NCI-H187 (cell line): ENCODE results near the gene KDM2B.
"Not testable (repeated sequence)": the region's sequence is repeated elsewhere in the genome, so short reads cannot be mapped to it uniquely, and the experiment has no call there.

Source experiments
- DNase-seq, 2 experiments: peaks; one replicate each; lab custom pipeline; 2025; lab: John Stamatoyannopoulos, UW

KDM2B gene

DNA sequence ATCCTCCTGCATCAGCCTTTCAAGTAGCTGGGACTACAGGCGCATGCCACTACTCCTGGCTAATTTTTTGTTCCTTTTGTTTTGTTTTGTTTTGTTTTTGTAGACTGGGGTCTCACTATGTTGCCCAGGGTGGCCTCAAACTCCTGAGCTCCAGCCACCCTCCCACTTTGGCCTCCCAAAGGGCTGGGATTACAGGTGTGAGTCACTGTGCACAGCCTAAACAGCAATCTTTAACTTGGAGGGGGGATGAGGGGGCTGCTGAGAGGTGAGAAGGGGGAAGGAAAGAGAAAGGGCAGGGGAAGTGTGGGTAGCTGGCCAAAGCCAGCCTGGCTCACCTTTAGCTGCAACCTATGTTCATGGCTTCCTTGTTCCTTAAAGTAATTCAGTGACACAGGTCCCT, 77.4 kb downstream of the KDM2B start:
- DNase-seq: no peak

DNA sequence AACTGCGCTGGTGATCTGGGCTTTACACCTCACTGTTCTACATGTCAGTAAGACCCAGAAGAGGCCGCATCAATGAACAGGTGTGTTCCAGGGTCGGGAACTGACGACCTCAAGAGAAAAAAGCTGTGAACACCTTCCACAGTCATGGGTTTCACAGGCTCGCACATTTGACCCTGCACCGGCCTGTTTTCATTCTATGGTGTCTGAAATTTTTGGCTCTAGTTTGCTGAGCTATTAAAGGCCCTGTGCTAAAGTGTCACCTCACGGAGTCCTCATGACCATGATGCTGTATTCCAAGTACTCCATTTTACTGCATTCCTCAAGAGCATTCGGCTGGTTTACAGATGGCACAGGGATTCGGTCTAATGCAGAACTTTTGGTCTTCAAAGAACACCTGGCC, 78.9 kb downstream of the KDM2B start:
- no peak for DNase-seq

DNA sequence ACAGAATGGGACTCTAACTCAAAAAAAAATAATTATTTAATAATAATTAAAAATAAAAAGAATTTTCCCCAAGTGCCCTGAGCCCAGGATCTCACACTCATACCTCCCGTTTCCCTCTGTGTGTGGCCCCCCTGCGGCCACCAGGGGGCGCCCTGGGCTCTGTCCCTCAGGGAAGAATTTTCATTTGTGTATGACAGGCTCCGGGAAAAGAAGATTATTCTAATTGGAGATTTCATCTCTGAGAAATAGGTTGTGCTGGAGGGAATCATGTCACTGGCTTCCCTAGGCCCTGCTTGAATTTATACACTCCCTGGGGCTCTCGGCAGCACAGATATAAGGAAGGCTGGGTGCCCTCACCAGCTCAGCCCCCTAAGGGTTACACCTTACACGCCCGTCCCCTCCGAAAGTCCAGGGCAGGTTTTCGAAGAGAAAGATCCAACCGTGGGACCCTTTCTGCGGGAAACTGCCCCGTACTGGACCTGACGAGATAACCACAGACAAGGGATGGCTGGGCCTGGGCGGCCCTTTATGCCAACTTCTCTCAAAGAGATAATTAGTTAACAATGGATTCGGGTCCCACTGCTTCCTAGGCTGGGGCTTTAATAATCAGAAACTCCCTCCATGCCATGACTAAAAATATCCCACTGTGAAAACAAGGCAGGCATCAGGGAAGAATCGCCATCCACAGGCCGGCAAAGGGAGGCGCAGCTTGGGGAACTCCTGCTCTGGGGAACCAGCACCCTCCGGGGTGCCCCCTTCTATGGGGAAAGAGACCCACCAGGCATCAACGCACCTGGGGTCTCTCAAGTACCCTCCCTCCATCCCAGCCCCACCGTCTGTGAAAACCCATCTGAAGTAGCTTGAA, 80.7 kb downstream of the KDM2B start:
- peak; percentile 53 to 63 for DNase-seq

DNA sequence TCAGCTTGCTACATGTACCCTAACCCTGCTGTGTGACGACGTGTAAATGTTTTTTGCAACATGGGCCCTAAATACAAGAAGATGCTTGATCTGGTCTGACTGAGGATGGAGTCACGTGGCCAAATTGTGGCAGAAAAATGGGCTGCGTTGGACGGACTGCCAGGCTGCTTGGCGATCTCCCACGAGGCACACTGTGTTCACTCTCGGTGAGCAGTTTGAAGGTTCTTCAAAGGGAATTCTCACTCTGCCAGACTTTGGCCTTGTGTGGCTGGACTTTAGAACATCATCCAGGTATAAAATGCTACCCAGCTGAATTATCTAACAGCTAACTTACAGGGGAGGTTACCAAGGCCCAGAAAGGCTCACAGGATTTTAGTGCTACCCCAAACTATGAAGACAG, 85.1 kb downstream of the KDM2B start:
- no peak for DNase-seq

DNA sequence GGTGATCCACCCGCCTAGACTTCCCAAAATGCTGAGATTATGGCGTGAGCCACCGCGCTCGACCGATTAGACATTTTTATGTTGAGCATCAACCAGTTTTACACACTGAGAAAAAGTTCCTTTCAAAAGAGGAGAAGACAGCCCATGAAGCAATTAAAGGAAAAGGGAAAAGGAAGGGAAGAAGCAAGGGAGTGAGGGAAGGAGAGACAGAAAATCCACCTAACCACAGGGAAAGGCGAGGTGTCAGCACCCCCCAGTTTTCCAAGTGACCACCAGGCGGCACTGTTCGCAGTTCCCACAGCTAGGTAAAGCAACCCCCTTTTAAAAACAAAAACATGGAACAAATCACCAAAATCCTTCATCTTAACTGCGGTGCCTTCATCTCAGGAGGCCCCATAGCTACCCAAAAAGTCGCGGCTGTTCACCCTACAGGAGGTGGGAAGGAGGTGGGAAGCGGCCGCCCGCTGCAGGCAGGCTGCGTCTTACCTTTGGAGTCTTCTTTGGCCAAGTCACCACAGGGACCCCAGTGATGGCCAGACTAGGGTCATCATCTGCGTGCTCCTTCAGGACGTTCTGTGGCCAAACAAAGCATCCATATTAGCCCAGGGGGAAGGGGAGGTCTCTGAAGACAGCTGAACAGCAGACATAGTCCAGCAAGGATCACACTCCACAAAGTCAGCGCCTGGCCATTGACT, 86.6 kb downstream of the KDM2B start:
- DNase-seq: no peak

DNA sequence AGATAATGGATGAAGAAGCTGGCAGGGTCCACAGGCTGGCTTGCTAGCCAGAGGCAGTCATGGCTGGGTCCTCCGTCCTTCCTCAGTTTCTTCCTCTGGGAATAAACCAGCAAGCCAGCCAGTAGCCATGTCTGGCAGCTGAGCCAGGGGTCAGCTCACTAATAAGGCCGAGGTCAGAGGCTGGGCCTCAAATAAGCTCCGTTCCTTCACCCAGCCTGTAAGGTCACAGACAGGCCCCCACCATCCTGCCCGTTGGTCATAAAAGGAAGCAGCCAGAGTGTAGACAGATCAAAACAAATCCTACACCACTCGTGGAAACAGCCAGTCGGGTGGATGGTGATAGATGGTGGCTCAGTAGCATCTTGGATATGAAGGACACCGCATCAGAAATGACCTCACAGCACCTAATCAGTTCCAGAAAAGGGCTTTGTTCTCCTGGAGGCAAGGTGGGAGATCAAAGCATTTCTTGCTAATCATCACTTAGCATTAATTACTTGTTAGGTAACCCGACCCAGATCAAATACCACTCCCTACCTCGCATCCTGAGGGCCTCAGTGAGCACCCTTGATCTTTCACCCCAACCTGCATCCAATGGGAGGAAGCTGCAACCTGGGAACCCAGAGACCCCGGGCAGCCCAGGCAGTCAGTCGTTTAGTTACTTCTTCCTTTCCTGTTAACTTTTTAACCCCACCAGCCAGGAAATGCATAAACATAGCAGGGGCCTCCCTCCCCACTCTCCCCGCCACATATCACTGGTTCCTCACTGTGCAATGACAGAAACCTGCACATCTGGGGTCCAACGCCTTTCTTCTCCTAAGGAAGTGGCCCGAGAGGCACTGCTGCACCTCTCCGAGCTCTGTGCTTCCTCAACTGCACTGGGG, 90.2 kb downstream of the KDM2B start:
- no peak for DNase-seq

DNA sequence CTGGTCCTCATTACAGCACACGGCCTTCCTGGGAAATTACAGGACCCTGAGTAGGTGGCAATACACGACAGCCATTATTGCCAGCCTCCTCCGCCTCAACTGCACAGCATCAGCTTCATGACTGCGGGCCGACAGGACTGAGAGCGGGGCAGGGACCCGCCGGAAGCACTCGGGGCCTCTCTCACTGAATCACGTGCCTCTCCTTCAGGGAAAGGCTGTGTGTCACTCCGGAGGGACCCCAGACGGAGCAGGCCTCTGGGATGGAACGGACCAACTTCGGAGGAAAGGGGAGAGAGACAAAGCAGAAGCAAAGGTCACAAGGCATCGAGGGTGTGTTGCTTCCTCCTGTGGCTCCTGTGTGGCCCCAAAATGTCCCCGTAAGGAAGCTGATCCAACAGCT, 90.9 kb downstream of the KDM2B start:
- DNase-seq: no peak

DNA sequence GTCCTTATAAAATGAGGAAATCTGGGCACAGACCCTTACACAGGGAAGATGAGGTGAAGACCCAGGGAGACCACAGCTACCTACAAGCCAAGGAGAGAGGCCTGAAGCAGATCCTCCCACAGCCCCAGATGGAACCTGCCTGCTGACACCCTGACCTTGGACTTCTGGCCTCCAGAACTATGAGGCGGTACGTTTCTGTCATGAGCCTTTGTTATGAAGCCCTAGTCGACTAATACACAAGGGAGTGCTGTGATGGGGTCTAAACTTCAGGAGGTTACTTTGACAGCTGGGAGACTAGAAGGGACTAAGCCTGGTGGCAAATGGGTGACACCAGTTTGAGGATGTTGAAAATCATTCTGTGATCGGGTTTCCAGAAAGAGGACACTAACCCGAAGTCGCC, 95.9 kb downstream of the KDM2B start:
- DNase-seq: no peak

DNA sequence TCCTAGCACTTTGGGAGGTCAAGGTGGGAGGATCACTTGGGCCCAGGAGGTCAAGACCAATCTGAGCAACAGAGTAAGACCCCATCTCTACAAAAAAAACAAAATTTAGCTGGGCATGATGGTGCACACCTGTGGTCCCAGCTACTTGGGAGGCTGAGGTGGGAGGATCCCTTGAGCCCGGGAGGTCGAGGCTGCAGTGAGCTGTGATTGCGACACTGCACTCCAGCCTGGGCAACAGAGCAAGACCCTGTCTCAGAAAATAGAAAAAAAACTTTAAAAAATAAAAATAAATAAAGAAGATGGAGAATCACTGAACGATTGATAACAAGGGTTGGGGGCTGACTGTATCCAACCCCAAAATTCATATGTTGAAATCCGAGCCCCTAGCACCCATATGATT, 96.3 kb downstream of the KDM2B start:
- DNase-seq: not testable (repeated sequence)

DNA sequence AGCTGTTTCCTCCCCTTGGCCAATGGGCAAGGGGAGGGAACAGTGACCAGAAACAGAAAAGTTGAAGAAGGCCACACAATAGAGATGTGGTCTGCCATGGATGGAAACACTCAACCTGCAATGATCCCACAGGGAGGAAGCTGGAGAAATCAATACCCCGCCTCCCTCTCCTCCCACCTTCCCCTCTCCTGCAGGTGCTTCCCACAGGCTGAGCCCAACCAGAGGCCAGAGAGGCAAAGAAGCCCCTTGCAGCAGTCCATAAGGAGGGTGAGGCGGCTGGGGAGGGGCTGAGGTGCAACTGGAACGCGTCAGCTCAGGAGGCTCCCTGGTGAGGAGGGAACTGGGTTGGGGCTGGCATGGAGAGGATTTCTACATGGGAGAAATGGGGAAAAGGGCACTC, 96.9 kb downstream of the KDM2B start:
- peak in 1 of 2 experiments; percentile 18 for DNase-seq

DNA sequence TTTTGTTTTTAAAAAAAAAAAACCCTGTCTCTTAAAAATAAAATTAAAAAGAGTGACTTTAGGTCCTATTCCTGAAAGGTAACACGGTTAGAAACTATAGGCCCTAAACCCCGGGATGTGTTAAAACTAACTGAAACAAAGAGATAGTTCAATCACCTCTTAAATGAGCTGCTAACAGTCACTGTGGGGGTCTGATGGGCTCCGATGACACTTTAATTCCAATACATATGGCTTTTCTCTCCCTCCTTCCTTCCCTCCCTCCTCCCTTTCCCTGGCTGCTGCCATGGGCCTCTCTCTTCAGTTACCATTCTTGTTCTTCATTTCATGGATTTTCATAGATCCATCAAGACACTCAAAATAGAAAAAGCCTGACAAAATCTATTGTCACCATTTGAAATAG, 104.3 kb downstream of the KDM2B start:
- DNase-seq: no peak

DNA sequence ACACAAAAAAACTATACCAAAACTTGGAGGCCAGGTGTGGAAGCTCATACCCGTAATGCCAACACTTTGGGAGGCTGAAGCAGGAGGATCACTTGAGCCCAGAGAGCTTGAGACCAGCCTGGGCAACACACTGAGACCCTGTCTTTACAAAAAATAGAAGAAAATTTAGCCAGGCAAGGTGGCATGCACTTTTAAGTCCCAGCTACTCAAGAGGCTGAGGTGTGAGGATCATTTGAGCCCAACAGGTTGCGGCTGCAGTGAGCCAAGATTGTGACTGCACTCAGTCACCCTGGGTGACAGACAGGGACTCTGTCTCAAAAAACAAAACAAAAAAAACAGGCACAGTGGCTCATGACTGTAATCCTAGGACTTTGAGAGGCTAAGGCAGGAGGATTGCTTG, 105.5 kb downstream of the KDM2B start:
- DNase-seq: no peak

DNA sequence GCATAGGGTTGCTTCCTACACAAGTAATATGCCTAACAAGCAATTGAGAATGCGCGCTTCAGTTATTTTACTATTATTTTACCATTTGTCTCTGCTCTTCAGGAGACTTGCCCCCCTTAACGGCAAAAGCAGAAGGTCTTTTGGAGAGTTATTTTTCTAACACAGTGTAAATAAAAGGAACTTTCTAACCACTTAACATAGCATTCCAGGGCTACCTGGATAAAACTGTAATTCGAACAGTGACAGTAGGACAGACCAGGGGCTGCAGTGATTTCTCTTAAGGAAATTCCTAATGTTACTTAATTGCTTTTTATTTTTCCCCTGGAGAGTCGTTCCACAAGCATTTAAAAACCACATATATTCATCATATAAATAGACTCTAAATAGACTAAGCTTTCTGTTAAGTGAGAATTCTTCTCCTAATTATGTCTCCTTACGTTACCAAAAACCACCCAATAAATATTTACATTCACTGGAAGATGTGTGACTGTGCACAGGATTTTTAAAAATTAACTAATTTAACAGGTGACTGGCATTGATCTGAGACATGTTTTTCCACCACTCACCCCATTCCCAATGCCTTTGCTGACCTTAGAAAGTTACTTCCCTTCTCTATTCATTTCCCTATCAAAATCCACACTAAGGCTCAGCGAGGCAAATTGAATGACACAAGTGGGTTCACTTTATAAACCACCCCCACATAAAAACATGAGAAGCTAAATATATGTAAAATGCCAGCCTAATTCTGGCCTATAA, 108.5 kb downstream of the KDM2B start:
- peak; percentile 30 to 34 for DNase-seq

DNA sequence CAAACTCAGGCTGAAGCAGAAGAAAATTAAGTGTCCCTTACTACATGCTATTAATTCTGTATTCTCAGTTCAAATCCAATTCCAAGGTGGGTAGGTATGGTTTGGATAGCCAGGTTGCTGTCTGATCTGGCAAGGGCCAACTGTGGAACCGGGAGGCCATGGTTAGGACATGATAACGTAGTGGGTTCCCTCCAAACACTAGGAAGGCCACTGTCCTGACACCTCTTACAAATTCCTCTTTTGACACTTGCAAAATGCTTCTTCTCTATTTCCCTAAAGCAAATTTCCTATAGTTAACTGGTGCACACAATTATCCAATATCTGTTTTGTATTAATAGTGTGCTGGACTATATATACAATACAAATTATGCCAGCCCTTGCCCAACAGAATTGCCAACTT, 110.1 kb downstream of the KDM2B start:
- DNase-seq: no peak

DNA sequence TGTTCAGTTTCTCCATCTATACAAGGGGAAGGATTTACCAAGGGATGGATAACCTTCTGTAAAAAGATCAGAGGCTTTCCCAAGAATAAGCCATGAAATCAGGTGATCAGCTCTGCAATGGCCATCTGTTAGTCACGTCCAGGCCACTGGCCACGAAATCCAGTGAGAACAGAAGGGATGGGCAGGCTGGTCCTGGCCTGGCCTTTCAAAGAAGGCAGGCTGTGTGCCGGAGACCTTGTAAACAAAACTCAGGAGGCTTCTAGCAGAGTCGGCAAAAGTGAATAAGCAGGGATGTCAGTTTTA, 112.4 kb downstream of the KDM2B start:
- DNase-seq: no peak

DNA sequence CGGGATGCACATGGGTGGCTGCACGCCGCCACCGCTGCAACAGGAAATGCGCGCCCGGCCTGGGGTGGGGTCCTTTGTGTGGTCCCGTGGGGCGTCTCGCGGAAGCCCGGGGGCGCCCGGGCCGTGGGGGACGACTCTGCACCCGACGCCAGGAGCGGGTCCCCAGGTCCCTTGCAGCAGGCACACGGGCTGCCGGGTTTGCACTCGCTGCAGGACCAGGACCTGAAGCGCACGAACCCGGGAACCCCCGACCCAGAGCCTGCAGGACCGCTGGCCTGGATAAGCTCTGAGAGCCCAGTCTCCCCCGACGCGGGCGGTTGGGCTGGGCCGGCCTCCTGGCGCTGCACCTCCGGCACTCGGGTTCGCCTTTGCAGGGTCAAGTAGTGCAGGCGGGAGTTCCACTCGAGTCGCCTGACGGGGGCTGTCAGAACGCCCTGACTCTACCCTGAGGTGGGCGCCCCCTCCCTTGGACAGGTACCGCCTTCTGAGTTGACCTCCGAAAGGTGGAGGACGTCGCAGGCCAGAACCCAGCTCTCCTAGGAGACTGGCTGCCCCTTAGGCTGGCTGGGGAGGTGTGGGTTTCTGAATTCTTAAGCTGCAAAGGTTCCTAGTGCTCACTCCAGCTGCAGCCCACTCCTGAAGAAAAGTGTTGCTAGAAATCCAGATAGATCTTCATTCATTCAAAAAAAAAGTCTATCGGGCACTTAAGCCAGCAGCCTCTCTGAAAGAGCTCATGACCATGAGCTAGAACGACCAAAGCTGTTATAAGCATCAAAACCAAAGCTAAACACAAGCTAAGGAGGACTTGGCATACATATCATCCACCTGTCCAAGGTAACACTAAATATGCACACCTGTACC, 113.0 kb downstream of the KDM2B start:
- DNase-seq: no peak

DNA sequence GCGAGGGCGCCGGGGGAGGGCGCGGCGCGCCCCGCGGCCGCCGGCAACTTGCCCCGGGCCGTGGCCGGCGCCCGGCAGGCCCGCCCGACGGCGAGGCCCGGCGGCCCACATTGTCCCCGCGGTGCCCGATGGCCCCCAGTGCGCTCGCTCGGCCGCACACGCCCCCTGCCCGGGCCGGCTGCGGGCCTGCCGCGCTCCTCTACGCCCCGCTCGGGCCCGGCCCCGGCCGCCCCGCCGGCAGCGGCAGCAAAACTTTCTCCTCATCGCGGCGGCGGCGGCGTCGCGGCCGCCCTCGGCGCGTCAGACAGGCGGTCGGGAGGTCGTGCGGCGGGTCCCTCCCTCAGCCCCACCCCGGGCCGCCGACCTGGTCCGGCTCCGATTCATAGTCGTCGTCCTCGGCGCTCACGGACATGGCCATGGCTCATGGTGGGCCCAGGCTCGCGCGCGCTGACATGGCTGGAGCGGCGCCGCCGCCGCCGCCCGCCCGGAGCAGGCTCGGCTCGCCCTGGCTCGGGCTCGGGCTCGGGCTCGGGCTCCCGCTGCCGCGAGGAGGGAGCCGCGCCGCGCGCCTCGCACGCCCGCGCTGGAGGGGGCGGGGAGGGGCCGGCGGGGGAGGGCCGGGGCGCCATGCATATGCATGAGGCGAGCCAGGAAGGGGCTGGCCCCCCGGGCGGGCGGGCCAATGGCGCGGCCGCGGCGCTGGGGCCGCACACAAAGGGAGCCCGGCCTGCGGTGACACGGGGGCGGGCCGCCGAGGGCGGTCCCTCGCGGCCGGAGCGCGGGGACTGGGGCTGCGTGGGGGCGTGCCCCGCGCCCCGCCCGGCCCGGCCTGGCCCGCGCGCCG, 113.8 kb downstream of the KDM2B start:
- DNase-seq: peak; percentile 72 to 95

DNA sequence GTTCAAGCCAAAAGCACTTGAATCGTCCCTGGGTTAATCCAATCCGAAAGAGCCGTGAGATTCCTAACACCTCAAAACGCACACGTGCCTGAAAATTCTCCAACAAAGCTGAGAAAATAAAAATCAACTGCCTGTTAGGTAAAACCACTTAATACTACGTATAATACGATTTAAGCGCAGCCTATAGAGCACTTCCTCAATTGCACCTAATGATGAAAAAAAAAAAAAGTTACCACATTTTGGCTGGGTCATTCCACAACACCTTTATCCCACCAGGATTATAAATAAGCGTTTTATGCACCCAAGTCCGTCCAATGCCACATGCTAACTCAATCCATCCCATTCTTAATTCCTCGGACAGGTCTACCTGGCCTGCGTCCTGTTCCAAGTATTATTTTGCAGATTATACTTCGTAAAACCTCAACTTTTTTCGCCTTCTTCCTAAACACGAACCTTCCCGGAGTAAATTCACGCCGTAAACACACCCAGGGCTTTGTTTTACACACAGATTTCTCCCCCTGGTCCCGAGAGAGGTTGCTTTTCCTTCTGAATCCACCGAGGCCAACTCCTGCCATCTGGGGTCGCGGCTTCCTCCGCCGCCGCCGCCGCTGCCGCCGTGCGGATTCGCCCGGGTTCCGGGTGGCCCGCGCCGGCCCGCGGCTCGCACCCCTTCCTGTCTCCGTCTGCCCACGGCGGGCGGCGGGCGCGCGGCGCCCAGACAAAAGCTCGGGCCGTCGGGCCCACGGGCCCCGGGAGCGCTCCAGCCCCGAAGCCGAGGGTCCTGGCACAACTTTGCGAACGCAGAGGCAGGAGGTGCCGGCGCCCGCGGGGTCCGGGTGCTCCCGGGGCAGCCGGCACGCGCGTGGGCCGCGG, 114.7 kb downstream of the KDM2B start:
- DNase-seq: no peak

DNA sequence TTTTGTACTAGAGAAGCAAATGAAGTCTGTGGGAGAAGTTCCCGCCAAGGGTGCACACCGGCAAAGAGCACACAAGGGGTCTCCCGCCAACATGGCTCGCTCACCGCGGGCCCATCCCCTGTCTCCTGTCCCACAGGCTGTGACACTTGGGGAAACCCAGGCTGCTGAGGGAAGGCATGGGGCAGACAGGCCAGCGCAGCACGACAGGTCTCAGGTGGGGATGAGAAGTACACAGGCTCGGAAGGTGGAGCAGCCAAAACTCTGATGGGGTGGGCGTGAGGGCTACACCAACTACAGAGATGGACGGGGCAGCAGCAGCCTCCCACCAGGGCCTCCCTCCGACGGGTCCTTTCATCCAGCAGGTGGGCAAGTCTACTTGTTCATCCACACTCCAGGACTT, 116.5 kb downstream of the KDM2B start:
- no peak for DNase-seq
